ENCODE results near the gene MTRF1.

The MTRF1 gene, protein sequence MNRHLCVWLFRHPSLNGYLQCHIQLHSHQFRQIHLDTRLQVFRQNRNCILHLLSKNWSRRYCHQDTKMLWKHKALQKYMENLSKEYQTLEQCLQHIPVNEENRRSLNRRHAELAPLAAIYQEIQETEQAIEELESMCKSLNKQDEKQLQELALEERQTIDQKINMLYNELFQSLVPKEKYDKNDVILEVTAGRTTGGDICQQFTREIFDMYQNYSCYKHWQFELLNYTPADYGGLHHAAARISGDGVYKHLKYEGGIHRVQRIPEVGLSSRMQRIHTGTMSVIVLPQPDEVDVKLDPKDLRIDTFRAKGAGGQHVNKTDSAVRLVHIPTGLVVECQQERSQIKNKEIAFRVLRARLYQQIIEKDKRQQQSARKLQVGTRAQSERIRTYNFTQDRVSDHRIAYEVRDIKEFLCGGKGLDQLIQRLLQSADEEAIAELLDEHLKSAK

GRCh38 chr13:41263261-41263971, at the start of gene MTRF1:
Gene MTRF1, minus strand, starts transcription at chr13:41263576. Its CDS starts 2,669 bp downstream, at chr13:41260907.
- peak; percentile 74 for DNase-seq (ENCODE audit: low read depth)

DNA sequence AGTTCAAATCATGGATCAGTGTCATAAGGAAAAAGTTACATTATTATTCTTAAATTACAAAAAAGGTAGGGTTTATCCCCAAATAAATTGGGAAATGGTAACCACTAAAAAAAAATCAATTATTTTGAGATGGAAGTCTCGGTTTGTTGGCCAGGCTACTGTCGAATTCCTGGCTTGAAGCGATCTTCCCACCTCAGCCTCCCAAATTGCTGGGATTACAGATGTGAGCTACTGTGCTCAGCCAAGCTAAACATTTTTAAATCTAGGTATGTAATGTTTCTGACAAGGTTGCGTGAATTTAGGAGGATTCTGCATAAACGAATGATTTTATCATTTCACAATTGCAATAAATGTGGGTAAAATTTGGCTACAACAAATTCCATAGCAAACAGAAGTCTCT, 49.7 kb upstream of the MTRF1 start:
- no peak for DNase-seq (ENCODE audit: low read depth)

GRCh38 chr13:41312176-41312500, 48.8 kb upstream of the MTRF1 start:
- peak; percentile 43 for DNase-seq (ENCODE audit: low read depth)

DNA sequence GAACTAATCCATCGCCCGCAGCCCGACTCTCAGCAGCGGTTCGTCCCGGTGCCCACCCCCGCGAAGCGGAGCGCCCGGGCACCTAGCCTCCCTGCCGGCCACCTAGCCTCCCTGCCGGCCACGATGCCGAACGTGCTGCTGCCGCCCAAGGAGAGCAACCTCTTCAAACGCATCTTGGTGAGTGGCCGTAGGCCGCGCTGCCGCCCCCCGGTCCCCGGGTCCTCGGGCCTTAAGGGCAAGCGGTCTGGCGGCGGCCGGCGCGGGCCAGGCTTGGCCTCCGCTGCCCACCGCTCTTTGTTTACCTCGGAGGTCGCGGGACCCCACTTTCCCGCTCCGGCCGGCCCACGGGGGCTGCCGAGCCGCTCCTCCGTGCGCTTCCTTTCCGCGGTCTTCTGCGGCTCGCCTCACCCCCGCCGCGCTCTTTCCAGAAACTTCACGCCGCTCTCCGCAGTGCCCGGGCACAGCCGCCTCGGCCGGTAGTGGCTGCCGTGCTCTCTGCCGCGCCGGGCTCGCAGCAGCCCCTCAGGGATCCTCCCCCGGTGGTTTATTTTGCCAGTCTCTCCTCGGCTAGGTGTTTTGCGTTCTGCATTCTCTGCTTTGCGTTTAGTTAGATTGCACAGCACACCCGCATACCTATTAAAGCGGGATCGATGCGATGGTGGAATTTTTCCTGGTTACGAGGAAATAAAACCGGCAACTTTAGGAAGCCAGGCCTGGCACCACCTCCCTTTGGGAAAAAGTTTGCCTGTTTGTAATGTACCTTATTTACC, 48.2 kb upstream of the MTRF1 start:
- DNase-seq (ENCODE audit: low read depth), result peak; percentile 24

DNA sequence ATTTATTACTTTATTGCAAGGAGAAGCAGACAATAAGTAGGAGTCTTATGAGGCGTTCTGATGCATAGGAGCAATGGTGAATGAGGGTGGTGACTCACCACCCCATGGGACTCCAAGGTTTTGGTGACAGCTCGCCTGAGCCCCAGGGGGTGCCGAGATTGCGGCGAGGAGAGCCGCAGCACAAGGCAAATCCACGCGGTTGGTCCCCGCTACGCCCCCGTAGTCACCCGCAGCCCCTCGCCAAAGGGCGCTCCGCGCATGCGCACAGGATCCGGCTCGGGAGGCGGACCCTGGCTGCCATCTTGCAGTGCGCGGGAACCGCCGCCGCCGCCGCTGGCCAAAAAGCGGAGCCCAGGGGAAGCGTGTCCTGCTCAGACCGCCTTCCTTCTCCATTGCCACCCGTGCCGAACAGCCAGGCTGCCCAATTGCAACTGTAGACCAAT, 47.6 kb upstream of the MTRF1 start, which contains the start of gene NAA16:
TSS of gene NAA16 (plus strand) at position 305 of the 443 bp plus-strand sequence. CDS start 262 bp downstream, outside the sequence.
- DNase-seq (ENCODE audit: low read depth), result peak; percentile 79

DNA sequence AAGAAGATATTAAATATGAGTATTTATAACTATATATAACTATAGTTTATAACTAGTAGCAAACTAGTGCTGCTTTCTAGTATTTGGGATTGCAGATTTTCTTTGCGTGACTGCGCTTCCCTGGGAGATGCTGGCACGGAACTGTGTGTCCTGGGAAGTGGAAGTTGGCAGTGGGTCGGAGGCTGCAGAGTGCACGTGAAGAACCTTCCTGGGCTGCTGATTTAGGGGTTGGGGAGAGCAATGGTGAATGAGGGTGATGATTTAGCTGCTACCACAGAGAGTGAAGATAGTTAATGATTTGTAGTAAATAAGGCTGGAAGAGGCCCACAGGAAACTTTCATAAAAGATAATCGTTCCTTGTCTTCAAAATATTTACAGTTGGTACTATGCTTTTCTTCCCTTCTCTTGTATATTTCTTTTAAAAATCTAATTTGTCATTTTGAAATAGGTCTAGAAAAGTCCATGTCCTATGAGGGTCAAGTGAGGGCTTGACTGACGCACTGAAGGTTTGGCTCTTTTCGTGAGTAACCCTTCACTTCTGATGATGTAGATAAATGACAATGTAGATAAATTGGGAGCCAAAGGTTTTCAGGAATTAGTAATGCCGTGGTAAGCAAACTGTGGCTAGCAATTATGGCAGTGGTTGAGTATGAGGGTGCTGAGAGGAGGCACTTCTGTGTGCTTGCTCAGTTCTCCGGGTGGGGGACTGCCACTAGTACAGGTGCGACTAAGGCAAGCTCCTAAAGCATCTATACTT, 44.7 kb upstream of the MTRF1 start:
- DNase-seq (ENCODE audit: low read depth), result no peak

GRCh38 chr13:41306271-41307145, 43.1 kb upstream of the MTRF1 start:
- no peak for DNase-seq (ENCODE audit: low read depth)

DNA sequence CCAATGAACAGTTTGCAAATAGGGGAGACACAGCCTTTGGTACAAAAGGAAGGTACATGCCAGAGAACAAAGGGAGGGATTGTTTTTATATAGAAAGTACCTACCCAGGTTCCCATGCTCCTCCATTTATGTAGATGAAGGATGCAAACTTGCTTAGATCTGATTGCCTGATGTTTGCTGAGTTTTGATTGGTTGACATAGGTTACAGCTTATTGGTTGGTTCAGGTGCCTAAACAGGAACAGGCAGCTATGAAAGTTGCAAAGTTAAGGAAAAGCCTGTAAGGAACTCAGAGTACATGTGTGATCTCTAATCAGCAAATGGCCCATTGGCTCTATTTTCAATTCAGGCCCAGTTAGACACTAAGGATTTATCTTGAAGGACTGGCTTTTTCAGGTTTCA, 41.2 kb upstream of the MTRF1 start:
- no peak for DNase-seq (ENCODE audit: low read depth)

- DNase-seq (ENCODE audit: low read depth), result no peak
Measured at GRCh38 chr13:41302743-41303142, 39.4 kb upstream of the MTRF1 start.

- no peak for DNase-seq (ENCODE audit: low read depth)
Measured at GRCh38 chr13:41299316-41300094, 36.1 kb upstream of the MTRF1 start.

- DNase-seq (ENCODE audit: low read depth), result no peak
Measured at GRCh38 chr13:41296879-41297646, 33.7 kb upstream of the MTRF1 start.

GRCh38 chr13:41295973-41296372, 32.6 kb upstream of the MTRF1 start:
- no peak for DNase-seq (ENCODE audit: low read depth)

- no peak for DNase-seq (ENCODE audit: low read depth)
Measured at GRCh38 chr13:41294914-41295313, 31.5 kb upstream of the MTRF1 start.

GRCh38 chr13:41293272-41293671, 29.9 kb upstream of the MTRF1 start:
- DNase-seq (ENCODE audit: low read depth), result no peak

- DNase-seq (ENCODE audit: low read depth), result no peak
Measured at GRCh38 chr13:41291246-41291645, 27.9 kb upstream of the MTRF1 start.

DNA sequence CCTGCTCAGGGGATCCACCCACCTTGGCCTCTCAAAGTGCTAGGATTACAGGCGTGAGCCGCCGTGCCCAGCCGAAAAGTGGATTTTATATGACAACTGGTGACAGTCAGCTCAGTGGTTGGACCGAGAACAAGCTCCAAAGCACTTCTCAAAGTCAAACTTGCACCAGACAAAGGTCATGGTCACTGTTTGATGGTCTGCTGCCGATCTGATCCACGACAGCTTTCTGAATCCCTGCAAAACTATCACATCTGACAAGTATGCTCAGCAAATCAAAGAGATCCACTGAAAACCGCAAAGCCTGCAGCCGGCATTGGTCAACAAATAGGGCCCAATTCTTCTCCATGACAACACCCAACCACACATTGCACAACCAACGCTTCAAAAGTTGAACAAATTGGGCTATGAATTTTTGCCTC, 26.1 kb upstream of the MTRF1 start:
- no peak for DNase-seq (ENCODE audit: low read depth)

GRCh38 chr13:41286370-41286769, 23.0 kb upstream of the MTRF1 start:
- DNase-seq (ENCODE audit: low read depth), result no peak

GRCh38 chr13:41284512-41285288, 21.3 kb upstream of the MTRF1 start:
- DNase-seq (ENCODE audit: low read depth), result peak; percentile 71

All from amniotic epithelial cell (primary cell).